NCI-H524 (cell line): ENCODE data around the gene GARS1.

Experiments
- DNase-seq, 2 experiments: peaks; one replicate each; lab custom pipeline; 2025; lab: John Stamatoyannopoulos, UW

The GARS1 gene

DNA sequence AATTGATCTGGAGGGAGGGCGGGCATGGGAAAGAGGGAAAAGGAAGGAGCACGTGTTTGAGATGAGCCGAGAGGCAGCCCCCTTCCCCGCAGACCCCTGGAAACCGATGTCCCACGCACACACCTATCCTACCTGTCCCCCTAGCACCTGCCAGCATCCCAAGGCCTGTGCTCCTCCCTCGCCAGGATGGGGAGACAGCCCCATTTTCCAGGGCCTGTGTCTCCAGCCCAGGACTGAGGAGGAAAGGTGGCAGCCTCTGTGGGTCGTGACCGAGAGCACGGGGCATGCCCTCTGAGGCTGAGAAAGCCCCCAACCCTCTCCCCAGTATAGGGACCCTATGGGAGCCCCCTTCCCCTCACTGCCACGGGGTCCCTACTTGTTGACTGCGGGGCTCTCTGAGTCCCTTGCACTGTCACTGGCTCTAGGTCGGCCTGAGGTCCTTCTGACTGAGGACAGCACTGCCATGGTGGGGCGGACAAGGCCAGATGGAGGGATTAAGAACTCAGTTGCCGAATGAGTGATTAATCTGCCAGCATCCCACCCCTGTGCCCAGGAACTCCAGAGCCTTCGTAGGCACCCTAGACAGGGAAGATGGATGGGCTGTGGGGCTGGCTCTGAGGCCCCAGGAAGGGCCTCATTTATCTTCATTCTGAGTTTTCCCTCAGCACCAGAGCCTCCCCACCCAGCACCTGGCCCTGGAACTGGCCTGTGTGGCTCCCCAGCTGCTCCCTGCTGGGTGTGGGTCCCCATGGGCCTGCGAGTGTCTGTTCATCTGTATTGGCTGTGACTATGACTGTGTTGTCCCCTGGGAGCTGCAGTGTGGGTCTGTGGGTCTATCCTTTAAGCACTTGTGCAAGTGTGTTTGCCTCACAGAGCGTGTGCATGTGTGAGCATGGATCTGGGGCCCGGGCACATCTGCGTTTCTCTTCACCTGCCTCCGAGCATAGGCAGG lies 61.6 kb downstream of the GARS1 start:
- peak; percentile 33 to 68 for DNase-seq

DNA sequence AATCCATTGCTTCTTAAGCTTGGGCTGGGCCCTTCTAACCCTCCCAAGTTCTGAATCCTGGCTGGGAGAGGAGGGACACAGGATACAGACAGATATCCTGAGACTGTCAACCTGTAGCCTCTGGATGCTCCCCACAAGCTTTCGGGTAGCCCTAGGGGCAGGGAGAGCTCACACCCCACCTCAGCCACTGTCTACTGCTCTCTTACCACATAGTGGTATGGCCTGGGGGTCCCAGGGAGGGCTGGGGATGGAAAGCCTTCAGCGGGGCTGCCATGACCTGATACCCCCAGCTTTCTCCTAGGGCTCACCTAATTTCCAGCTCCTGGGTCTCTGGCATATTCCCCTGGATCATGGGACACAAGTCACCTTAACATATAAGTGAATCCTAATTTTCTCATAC lies 62.5 kb downstream of the GARS1 start:
- DNase-seq = no peak

DNA sequence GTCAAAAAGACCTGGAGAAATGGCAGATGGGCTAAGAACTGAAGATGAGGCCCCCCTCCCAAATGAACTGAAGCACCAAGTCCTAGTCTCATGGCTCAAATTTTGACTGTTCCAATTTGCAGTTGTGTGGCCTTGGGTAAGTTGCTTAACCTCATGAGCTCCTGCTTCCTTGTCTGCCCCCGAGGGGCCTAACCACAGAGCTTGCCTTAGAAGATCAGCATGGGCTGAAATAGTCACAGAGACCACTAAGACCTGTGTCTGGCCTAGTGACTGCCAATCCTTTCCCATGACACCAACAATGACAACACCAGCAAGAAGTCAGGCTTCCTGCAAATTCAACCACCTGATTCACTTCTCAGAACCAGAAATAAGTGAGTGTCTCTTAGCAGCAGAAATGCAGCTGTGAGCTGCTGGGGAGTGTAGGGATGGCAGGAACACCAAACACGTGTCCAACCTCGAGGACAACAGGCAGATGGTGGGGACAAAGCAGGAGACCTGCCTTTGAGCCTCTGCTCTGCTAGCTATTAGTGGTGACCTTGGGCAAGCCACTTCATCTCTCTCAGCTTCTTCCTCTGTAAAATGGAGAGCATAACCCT lies 63.9 kb downstream of the GARS1 start:
- no peak for DNase-seq

DNA sequence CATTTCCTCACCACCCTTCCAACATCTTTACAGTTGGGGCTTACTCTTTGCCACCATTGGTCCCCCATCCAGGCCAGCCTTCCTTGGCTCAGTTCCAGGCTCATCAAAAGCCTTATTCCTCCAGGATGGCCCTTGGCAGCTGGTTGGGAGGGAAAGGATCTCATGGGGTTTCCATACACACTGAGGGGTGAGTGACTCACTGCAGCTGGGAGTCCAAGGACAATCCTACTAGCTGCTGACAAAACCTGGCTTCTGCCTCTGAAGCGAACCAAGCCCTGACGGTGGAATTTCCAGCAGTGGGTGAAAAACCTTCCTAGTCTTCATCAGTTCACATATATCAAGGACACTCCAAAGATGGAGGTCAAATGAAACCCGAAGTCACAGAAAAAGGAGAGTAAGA lies 64.6 kb downstream of the GARS1 start:
- DNase-seq = peak; percentile 37 to 72

DNA sequence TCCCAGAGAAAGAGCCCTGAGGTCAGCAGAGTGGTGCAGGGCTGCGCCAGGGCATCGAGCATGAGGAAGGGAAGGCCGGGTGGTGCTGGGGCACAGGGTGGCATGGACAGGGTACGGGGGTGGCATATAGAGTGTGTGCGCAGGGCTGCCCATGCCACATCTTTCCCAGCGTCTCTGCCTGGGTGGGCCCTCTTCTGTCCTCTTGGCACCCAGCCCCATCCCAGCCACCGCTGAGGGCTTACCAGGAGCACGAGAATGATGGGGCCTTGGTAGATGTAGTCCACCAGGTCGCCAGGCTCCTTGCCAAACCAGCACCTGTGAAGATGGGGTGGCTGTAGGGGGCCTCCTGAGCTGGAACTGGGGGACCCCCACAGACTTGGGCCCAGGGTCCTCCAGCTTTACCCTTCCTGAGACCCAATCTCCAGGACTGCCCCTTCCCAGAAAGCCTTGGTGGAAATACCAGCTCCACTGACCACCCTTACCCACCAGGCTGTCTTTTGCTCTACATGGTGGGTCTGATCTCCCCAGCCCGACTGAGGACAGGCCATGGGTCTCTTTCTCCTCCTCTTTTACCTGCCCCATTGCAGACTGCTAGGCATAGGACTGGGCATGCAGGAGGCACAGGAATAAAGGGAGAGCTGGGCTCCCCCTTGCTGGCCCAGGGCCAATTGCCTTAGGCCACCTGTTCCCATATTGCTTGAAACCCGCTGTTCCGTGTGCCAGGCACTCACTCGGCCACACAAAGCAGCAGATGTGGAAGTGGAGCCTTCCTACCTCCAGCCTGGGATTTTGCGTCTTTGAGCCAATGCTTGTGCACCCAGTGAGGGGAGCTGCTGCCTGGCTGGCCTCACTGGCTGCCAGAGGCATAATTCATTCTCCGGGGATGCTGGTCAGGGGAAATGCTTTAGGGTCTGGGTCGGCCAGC lies 65.9 kb downstream of the GARS1 start:
- peak; percentile 90 to 96 for DNase-seq

DNA sequence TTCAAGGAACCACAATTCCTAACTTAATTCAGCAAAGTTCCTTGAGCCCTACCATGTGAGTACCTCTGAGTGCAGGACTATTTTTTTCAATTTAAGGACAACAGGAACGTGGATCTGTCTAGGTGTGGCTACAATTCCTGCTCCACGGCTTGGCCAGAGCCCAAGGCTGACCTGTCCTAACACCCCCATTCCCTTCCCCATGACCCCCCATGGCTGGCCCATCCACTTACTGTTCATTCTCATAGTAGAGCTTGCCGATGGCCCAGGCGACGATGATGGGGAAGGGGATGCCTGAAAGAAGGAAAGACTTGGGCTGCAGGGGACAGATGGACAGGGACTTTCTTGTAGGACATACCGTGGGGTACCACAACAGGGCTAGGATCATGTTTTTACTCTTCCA lies 67.2 kb downstream of the GARS1 start:
- no peak for DNase-seq

DNA sequence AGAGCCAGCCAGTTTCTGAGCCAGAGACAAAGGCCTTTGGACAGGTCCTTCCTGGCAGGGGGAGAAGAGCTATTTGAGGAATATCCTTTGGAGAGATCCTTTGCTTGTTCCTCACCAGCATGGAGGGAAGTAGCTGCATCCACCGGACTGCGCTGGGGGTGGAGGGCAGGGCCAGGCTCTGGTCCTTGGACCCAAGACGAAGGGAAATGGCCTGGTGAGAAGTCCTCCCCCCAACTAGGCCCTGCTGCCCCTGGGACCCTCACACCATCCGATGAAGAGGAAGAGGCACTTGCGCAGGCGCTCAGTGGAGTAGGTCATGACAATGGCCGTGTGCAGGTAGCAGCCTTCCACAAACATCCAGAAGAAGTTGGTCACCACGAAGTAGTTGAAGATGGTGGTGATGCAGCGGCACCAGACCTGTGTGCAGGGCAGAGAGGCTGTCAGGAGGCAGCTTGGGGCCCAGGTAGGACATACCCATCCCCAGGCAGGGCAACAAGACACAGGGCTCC lies 67.8 kb downstream of the GARS1 start:
- DNase-seq = no peak

DNA sequence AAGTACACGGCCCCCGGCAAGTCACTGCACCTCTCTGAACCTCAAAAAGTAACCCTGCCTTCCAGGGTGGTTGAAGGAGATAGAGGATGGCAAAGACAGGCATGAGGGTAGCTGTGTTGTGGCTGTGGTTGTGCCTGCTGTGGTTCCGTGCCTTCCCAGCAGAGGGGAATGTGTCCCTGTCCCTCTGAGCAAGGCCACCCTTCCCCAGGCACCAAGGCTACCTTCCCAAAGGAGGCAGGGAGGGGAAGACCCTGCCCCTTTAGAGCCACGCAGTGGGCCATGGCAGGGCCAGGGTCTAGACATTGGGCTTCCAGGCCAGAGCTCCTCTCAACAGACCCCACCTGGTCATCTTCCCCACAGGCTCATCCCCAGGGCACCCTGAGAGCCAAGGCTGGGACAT lies 68.7 kb downstream of the GARS1 start:
- DNase-seq = no peak

DNA sequence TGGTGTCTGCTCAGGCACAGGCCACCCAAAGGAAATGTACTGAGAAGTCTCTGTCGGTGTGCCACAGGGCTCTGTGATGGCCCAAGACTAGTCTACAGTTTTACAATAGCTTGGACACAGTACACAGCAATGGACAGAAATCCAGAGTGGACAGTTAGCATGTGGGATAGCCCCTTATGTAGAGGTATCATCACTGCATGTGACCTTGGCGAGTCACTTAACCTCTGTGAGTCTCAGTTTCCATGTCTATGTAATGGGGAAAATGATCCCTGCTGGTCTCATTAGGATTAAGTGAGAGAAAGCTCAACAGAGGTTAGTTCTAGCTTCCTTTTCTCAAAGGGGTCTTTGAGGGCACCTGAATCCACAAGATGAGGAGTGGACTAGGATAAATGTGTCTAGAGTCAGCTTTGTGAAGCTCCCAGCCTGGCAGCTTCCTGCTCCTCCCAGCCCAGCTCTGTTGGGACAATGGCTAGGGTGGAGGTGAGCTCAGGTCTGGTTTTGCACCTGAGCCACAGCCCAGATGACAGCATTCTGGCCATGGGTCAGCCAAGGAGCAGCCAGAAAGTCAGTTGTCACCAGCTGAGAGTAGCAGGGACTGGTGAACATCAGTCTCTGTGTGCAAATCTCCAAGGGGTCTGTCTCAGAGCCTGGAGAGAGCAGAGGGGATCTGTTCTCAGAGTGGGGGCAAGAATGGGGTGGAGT lies 69.7 kb downstream of the GARS1 start:
- DNase-seq = no peak

DNA sequence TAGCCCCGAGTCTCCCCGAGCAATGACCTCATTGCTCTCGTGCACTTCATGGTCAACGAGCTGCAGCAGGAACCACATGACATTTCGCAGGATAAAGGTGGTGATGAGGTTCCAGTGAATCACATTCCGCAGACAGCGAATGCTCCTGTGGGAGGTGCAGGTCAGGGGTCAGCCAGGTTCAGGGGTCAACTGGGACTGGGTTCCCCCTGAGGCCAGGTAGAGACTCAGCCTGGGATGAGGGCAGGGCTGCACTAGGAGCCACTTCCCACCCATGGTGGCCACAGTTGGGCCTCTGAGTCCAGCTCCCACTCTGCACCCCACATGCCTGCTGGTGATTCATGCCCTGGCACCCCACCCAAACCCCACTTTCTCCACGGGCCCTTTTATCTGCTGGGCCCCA lies 70.4 kb downstream of the GARS1 start:
- no peak for DNase-seq

DNA sequence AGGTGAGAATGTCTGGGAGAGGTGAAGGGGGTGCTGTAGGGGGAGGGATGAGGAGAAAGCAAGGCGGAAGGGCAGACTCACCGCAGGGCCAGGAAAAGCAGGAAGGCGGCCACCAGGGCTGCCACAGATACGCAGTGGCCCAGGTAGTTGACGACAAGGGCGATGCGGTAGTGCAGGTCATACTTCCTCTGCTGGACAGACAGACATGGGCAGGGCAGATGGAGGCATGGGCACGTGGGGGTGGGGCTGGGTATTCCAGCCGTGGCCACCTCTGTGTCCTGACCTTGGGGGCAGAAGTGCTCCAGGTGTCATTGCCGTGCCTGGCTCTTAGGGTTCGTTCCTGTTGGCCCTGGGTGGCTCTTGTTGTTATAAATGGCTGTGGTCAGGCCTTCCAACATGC lies 70.8 kb downstream of the GARS1 start:
- DNase-seq = no peak

DNA sequence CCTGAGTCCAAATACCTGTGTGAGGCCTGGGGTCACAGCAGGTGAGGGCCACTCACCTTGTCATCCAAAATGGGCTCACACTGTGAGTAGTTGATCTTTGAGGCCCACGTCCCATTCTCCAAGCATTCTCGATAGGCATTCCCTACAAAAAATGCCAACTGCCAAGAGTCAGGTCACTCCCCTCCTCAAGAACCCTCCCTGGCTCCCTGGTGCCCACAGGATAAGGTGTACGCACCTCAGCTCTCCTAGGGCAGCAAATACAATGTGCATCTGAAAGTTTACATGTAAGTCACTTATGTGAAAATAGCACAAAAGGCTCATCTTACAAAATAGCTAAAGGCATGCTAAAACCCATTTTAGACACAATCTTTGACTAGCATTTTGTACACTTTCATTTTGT lies 72.5 kb downstream of the GARS1 start:
- no peak for DNase-seq

DNA sequence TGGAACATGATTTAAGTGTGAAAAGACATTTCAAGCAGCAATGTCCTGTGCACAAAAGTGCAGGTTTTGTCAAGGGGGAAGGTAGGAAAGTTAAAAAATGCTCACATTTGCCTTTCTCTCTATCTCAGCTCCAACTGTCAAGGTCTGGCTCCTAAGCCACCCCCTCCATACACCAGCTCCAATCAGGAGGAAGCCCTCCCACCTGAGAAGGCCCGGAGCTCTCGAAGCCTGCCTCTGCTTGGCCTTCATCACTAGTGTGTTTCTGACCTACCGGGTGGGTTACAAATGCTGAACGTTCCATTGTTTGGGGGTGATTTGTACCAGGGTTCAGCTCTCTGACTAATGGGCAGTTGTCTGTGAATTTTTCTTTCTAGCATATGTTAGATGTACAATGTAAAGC lies 73.4 kb downstream of the GARS1 start:
- no peak for DNase-seq

DNA sequence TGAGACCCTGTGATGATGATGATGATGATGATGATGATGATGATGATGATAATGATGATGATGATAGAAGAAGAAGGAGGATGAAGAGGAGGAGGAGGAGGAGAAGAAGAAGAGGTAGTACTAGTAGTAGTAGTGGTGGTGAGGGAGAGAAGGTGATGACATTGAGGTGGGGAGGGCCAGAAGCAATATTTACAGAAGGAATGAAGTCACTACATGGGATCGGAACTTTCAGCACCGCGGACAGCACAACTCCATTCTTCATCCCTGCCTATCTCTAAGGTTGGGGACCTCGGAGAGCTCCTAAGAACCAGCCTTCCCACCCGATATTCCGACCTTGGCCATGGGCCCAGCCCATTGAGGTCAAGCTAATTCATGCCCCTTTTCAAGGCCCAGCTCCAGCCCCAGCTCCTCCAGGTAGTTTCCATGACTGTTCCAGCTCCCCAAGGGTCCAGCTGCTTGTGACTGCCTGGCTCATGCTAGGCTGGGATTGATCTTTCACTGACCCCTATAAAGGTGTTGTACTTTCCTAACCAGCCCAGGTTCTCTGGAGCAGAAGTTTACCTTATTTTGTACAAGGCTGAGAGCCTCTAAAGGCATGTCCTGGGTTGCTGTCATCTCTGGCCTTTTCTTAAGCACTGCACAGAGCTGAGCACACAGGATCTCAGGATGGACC lies 77.3 kb downstream of the GARS1 start:
- DNase-seq = no peak

DNA sequence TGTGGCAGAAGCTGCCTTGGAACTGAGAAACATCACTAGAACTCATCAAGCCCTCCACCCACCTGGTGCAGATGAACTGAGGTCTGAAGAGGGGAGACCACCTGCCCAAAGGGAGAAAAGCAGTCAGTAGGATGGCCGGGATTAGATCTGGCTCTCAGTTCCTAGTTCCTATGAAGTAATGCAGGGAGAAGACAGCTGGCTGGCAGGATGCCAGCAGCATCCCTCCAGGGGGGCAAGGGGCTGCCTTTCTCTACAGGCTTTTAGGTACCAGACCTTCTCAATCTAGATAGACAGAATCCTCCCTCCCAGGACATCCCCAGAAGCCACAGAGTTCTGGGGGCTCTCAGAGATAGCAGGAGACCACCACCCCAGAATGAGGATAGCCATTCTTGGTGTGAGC lies 79.7 kb downstream of the GARS1 start:
- peak in 1 of 2 experiments; percentile 18 for DNase-seq

DNA sequence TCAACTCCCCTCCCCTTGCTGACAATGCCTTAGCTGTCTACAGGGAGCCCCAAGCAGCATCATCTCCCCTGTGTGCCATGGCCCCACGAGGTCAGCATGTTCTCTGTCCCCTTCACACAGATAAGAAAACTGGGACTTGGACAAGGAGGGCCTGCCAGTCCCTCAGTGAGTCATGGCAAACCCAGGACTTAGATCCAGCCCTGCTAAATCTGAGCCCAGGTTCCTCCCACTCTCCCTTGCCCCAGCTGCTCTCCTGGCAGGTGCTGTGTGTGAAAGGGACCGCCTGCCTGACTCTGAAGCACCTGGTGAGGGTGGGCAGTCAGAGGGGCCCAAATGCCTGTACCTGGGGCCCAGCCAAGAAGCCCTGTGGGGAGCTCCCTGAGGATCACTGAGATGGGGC lies 80.2 kb downstream of the GARS1 start:
- DNase-seq = no peak

DNA sequence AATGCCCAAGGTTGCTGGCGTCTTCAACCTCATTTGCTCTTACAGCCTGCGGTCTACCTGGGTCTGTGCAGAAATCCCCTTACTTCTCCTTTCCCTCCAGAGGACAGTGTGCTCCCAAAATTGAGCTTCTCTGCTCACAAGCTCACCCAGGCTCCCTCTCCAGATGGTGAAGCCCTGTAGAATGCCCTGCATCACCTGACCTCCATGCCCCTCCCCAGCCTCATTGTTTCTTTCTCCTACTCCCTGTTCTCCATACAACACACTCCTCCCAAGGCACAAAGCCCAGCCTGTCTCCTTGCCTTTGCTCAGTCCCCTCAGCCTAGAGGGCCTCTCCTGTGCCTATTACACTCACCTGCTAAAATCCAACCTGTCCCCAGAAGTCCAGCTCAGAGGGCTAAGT lies 84.1 kb downstream of the GARS1 start:
- DNase-seq = peak in 1 of 2 experiments; percentile 12

DNA sequence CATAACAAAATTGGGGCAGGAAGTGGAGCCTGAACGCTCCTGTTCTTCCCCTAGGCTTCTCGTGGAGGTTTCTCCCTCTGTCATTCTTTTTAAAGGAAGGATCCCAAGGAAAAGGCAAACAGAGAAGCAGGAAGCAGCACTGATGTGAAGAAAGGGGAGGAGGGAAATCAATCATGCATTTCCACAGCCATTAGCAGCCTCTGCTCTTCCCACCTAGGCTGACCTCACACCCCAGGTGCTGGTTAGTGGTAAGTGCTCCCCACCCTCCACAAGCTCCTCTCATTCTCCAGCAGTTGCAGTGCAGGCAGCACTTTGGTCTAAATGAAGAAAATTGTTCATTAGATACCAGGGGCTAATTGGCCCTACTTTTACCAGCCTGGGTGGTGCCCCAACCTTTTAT lies 85.0 kb downstream of the GARS1 start:
- no peak for DNase-seq

DNA sequence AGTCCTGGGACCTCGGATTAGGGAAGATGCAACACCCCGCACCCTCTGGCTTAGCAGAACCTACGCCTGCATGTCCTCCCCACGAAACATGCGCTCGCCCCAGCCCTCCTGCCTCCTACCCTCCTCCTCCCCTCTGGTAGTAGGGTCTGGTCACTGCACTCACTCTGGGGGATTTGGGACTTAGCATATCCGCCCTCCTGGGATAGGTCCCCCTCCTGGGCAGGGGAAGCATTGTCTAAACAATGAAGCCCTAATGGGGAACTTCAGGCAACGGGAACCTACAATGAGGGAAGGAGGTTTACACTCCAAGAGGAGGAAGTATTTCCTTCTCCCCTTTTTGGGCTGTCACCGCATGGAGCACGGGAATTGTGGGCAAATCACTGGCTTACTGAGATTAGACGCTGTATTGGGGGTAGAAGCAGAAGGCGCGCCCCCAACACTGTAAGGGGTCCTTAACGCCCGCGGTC lies 86.7 kb downstream of the GARS1 start:
- peak in 1 of 2 experiments; percentile 51 for DNase-seq

DNA sequence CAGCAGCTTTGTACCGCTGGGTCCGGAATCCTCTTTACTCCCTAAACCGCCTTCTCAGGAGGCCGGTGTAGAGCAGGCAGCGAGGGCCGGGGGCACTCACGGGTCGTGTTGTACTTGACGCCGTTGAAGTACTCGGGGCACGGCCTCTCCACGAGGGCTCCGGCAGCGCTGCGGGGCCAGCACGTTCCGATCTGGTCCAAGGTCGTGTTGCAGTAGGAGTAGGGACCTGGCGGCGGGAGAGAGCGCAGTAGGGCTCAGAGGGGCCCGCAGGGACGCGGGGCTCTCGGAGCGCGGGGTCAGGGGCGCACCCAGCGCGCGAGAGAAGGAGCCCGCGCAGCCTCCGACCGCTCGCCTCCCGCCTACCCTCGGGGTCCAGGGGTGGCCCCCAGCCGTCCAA lies 87.1 kb downstream of the GARS1 start:
- DNase-seq = peak in 1 of 2 experiments; percentile 40
